Measurements from ENCODE around the gene CCDC74B. TPM values are rescaled to one million over a fixed set of nuclear protein-coding genes. Genes with fewer than 3 reads are reported as not detected.
A peak's percentile ranks its signal among the peaks of the same experiment; 100 is the strongest.
"Not testable (repeated sequence)": the region's sequence is repeated elsewhere in the genome, so short reads cannot be mapped to it uniquely, and the experiment has no call there.

CCDC74B gene
- total RNA-seq, 2 donors from 2014 or later, result 0.35 to 0.64 TPM

GRCh38 chr2:130152816-130153595 lies 8.1 kb upstream of the CCDC74B start:
- Histone ChIP-seq H3K4me3 (no peak overlapping the region), H3K4me1 (no peaks in the 10 kb centered on the region), H3K36me3 (no peaks in the 10 kb centered on the region), H3K27ac (no peak overlapping the region), H3K27me3 (no peaks in the 10 kb centered on the region), H3K9me3 (no peaks in the 10 kb centered on the region), H3K9ac (ENCODE audit: low read depth in 2 of 2, low read length in 2 of 2) (no peak overlapping the region)
- intact Hi-C loops (cut with DNase I), result no loop called here
- no peak for TF ChIP-seq CTCF (IDR thresholded peaks at IDR 0.05)
- DNase-seq, result no peak

- H3K27me3 ChIP-seq; H3K4me1 ChIP-seq; H3K4me3 ChIP-seq; DNase-seq; H3K27ac ChIP-seq; intact Hi-C loops (cut with DNase I); H3K9ac ChIP-seq (ENCODE audit: low read depth in 2 of 2, low read length in 2 of 2); H3K36me3 ChIP-seq; H3K9me3 ChIP-seq: not testable (repeated sequence)
Observed at GRCh38 chr2:130152136-130152815, 7.4 kb upstream of the CCDC74B start.

DNA sequence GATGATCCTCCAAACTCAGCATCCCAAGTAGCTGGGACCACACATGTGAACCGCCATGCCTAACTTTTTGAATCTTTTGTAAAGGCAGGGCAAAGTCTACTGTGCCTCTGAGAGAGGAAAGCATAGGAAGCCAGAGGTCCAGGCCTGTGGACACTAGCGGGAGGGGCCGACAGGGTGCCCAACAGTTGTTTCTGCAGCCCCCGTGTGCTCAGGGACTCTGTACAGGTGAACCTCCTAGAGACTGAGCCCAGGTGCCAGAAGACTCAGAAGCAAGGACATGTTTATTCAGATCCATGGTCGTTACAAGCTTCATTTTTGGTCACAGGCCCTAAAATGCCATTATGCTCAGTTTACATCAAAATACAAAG lies 6.2 kb upstream of the CCDC74B start:
- not testable (repeated sequence) for H3K4me1 ChIP-seq, DNase-seq

GRCh38 chr2:130150181-130151144 lies 5.6 kb upstream of the CCDC74B start:
- Histone ChIP-seq H3K9me3 (no peaks in the 10 kb centered on the region), H3K4me3 (no peak overlapping the region), H3K4me1 (no peaks in the 10 kb centered on the region), H3K36me3 (no peaks in the 10 kb centered on the region), H3K27me3 (no peaks in the 10 kb centered on the region), H3K9ac (ENCODE audit: low read depth in 2 of 2, low read length in 2 of 2) (no peak overlapping the region), H3K27ac (no peak overlapping the region)
- DNase-seq, result no peak
- intact Hi-C loops (cut with DNase I), result no loop called here
- TF ChIP-seq CTCF (IDR thresholded peaks at IDR 0.05), result no peak

More for the DNA sequence above, 6.2 kb upstream of the CCDC74B start:
- H3K27ac ChIP-seq; H3K9me3 ChIP-seq; H3K27me3 ChIP-seq; H3K4me3 ChIP-seq; intact Hi-C loops (cut with DNase I); H3K9ac ChIP-seq (ENCODE audit: low read depth in 2 of 2, low read length in 2 of 2); H3K36me3 ChIP-seq: not testable (repeated sequence)

DNA sequence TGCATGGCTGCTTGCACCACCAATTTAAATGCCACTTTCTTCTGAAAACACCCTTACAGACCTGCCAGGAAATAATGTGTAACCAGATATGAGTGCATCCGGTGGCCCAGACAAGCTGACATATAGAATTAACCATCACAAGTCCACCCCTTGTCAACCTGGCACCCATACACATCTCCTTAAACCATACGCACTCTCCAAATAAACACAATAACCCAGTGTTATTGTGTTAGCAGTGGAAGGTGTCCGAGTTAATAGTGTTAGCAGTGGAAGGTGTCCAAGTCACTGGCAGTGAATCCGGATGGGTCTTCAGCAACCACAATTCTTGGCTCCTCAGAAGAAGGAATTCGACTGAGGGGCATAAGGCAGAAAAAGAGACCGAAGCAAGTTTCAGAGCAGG lies 3.6 kb upstream of the CCDC74B start:
- H3K36me3 ChIP-seq; H3K4me1 ChIP-seq; H3K4me3 ChIP-seq; intact Hi-C loops (cut with DNase I); H3K27me3 ChIP-seq; H3K9ac ChIP-seq (ENCODE audit: low read depth in 2 of 2, low read length in 2 of 2); H3K9me3 ChIP-seq; H3K27ac ChIP-seq: not testable (repeated sequence)
- DNase-seq, result peak; percentile 1

GRCh38 chr2:130143266-130144039 lies 1.5 kb downstream of the CCDC74B start:
- H3K4me1 ChIP-seq; H3K4me3 ChIP-seq; H3K9me3 ChIP-seq; H3K36me3 ChIP-seq; H3K27me3 ChIP-seq; H3K9ac ChIP-seq (ENCODE audit: low read depth in 2 of 2, low read length in 2 of 2); DNase-seq; H3K27ac ChIP-seq; intact Hi-C loops (cut with DNase I): not testable (repeated sequence)

DNA sequence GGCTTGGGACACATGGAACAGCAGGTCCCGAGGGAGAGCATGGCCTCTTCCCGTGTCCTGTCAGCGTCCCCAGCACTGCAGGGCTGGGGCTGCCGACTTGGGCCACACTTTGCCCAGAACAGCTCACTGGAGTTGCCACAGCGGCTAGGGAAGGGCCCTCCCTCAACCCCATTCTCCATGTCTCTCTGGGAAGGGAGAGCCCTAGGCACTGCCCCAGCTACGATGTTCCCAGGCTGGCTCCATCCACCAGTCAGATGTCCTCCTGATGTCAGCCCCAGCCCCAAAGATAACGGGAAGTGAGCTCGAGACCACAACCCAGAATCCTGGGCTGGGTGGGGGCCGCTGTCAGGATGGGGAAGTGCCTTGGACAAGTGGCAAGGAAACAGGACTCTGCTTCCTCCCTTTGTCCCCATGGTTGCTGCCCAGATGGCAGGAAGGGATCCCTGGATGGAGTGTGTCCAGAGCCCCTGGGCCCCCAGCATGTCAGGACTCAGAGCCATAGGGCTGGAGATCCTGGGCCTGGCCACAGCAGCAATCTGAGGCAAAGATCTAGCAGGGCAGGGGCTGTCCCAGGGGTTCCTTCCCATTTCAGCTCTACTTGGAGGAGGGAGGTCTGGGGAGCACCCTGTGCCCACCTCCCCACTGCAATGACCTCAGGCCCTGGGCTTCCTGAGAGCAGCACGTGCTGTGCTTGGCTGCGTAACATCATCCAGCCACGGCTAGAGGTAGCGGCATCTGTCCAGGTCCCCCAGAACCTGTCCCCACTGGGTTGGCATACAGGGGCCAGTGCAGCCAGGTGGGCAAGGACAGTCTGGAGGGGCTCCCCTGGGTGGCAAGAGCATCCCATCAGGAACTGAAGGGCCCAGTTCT lies 2.3 kb downstream of the CCDC74B start:
- H3K27me3 ChIP-seq; DNase-seq; H3K27ac ChIP-seq; H3K9ac ChIP-seq (ENCODE audit: low read depth in 2 of 2, low read length in 2 of 2); H3K36me3 ChIP-seq; H3K9me3 ChIP-seq; H3K4me1 ChIP-seq; H3K4me3 ChIP-seq; intact Hi-C loops (cut with DNase I): not testable (repeated sequence)

DNA sequence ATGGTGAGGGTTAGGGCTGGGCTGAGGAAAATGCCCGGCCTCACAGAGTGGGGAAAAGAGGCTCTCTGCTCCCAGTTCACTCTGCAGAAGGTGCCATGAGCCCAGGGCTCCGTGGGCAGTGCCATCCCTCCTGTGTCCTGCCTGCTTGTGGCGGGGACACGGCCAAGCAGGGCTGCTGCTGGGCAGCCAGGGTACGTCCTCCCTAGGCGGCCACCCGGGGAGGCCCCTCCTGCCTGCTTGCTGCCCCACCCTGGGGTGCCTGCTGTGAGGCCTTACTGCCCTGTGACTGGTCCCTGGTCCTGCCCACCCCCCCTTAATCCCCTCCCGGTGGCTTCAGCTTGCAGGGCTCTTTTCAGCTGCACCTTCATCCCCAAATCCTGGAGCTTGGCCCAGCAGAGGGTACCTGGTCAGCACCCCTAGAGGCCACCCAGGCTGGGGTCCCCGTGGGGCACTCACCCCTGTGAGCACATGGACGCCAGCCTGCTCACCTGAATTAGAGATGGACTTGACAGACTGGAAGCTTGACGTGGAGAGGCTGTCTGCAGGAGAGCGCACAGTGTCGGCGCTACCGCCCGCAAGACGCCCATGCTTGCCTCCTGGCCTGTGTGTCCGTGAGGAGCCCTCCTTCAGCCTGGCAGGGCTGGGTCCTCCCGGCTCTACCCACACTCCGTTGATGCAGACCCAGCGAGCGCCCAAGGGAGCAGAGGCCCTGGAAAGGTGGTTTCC lies 3.1 kb downstream of the CCDC74B start:
- H3K4me1 ChIP-seq; DNase-seq; H3K9ac ChIP-seq (ENCODE audit: low read depth in 2 of 2, low read length in 2 of 2); H3K9me3 ChIP-seq; H3K36me3 ChIP-seq; H3K27ac ChIP-seq; H3K4me3 ChIP-seq; H3K27me3 ChIP-seq; intact Hi-C loops (cut with DNase I): not testable (repeated sequence)

- H3K36me3 ChIP-seq; H3K27ac ChIP-seq; intact Hi-C loops (cut with DNase I); H3K4me3 ChIP-seq; H3K4me1 ChIP-seq; H3K9me3 ChIP-seq; DNase-seq; H3K27me3 ChIP-seq; H3K9ac ChIP-seq (ENCODE audit: low read depth in 2 of 2, low read length in 2 of 2): not testable (repeated sequence)
Observed at GRCh38 chr2:130141002-130141401, 3.9 kb downstream of the CCDC74B start.

All from colonic mucosa (tissue), 4 donors.